Measurements from ENCODE around the gene ARMC3.

DNA sequence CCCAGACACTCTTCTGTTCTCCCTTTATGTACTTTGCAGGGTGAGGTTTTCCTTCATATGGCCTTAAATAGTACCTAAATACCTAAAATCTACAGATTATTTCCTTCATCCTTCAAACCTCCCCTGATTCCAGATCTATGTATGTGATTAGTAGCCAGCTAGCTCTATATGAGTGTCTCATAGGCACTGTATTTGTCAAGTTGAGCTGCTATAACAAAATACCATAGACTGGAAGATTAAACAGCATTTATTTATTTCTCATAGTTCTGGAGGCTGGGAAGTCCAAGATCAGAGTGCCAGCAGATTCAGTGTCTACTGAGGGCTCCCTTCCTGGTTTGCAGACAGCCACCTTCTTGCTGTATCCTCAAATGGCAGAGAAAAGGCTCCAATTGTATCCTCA lies 106.9 kb downstream of the ARMC3 start:
- TF ChIP-seq CTCF (IDR thresholded peaks at IDR 0.05) (no peak), ZFX (IDR thresholded peaks at IDR 0.05; ENCODE audit: borderline replicate concordance) (no peak)

Data from 22Rv1 (cell line).